SK-N-MC (cell line): Measurements from ENCODE around the gene ZDHHC21.

Source experiments
- EZH2 ChIP-seq: fragments of 200-600 bp; sonication (generic); IDR thresholded peaks from one replicate; pipeline ENCODE4 v1.6.1; 2017; ENCODE audit warnings: antibody characterized with exemption
- FOXP2 ChIP-seq: optimal IDR thresholded peaks from 2 replicates; pipeline ENCODE3; 2011; ENCODE audit warnings: mild to moderate bottlenecking, moderate library complexity; ENCODE audit not compliant: insufficient read depth; ENCODE audit errors: extremely low read length, control extremely low read depth
- POLR2AphosphoS5 ChIP-seq: IDR thresholded peaks from 2 replicates; pipeline ENCODE4 v1.6.1; 2012; ENCODE audit warnings: mild to moderate bottlenecking, low read depth, low read length, borderline replicate concordance

- TF ChIP-seq EZH2: no peak
- TF ChIP-seq POLR2AphosphoS5: no peak
- TF ChIP-seq FOXP2: no peak
Measured at GRCh38 chr9:14662060-14662453, 31.2 kb downstream of the ZDHHC21 start.
